Skin of body (tissue), 3 donors: Measurements from ENCODE around the gene TP53TG3F. TPM values are rescaled to one million over a fixed set of nuclear protein-coding genes. Genes with fewer than 3 reads are reported as not detected.
"Not testable (repeated sequence)": the region's sequence is repeated elsewhere in the genome, so short reads cannot be mapped to it uniquely, and the experiment has no call there.

Experiments
- DNase-seq: peaks from one replicate; lab custom pipeline; 2025; lab: John Stamatoyannopoulos, UW
- small RNA-seq: library from RNA; depleted of rRNA; stranded (forward); fragments of <200 nt; gene quantifications from one replicate; pipeline ENCODE3, GENCODE V24; 2014; ENCODE audit warnings: low replicate concordance
- total RNA-seq: library from RNA; depleted of rRNA; stranded (reverse); fragments of >200 nt; gene quantifications from one replicate; pipeline ENCODE4 v1.2.3, GENCODE V29; 2014

The TP53TG3F gene
- total RNA-seq: not detected

GRCh38 chr16:33459312-33459711 is at the start of gene TP53TG3F:
TP53TG3F (plus strand) TSS chr16:33459612; CDS start chr16:33459680, 68 bp downstream.
- DNase-seq: not testable (repeated sequence)

- not testable (repeated sequence) for DNase-seq
Observed at GRCh38 chr16:33491611-33492010, 32.2 kb downstream of the TP53TG3F start.

GRCh38 chr16:33507231-33507630 is 47.8 kb downstream of the TP53TG3F start:
- DNase-seq: not testable (repeated sequence)

GRCh38 chr16:33509070-33509469 is 49.7 kb downstream of the TP53TG3F start:
- not testable (repeated sequence) for DNase-seq

- DNase-seq: not testable (repeated sequence)
Observed at GRCh38 chr16:33509906-33510305, 50.5 kb downstream of the TP53TG3F start.

Small RNA genes lying within 50 kb of the gene (small RNA-seq; reads per million reads assigned to genes)
- gene AC136944.5 (not detected), gene AC136944.6 (not detected)

Other genes starting within 250 kb of the TP53TG3F start
- not detected for gene TP53TG3E, start 155.3 kb upstream of the TP53TG3F start, total RNA-seq
- gene TP53TG3B, start 98.8 kb upstream of the TP53TG3F start, total RNA-seq: not detected